ENCODE measurements around the gene MASP2.
A peak's percentile ranks its signal among the peaks of the same experiment; 100 is the strongest.
"Not testable (repeated sequence)": the region's sequence is repeated elsewhere in the genome, so short reads cannot be mapped to it uniquely, and the experiment has no call there.

The MASP2 gene

GRCh38 chr1:11052839-11053757 lies 6.1 kb upstream of the MASP2 start:
- ATAC-seq (ENCODE audit: low read depth) (peak; percentile 41), DNase-seq (ENCODE audit: low spot score in 2 of 2) (no peak)
- H3K4me1 Mint-ChIP-seq, result peaks cover 11% of the 10 kb centered on the region
- H3K27me3 Mint-ChIP-seq, result no peaks in the 10 kb centered on the region
- no peaks in the 10 kb centered on the region for H3K9me3 Mint-ChIP-seq
- no peak overlapping the region for H3K27ac Mint-ChIP-seq
- no peak overlapping the region for H3K4me3 Mint-ChIP-seq
- peaks cover 5% of the 10 kb centered on the region for H3K36me3 Mint-ChIP-seq

- H3K4me3 Mint-ChIP-seq, result peak overlapping the region; percentile 22
- H3K9me3 Mint-ChIP-seq, result no peaks in the 10 kb centered on the region
- ATAC-seq (ENCODE audit: low read depth), result peak; percentile 59
- H3K27ac Mint-ChIP-seq, result peak overlapping the region; percentile 51
- H3K4me1 Mint-ChIP-seq, result peaks cover 11% of the 10 kb centered on the region
- DNase-seq (ENCODE audit: low spot score in 2 of 2), result no peak
- H3K27me3 Mint-ChIP-seq, result no peaks in the 10 kb centered on the region
- H3K36me3 Mint-ChIP-seq, result peaks cover 2% of the 10 kb centered on the region
These were observed 4.9 kb upstream of the MASP2 start for GRCh38 chr1:11051781-11052511.

- H3K27ac Mint-ChIP-seq; H3K27me3 Mint-ChIP-seq; ATAC-seq (ENCODE audit: low read depth); H3K4me3 Mint-ChIP-seq; H3K36me3 Mint-ChIP-seq; H3K9me3 Mint-ChIP-seq; DNase-seq (ENCODE audit: low spot score in 2 of 2): not testable (repeated sequence)
- peaks cover 11% of the 10 kb centered on the region for H3K4me1 Mint-ChIP-seq
These were observed 4.1 kb upstream of the MASP2 start for GRCh38 chr1:11051121-11051520.

- Mint-ChIP-seq H3K36me3 (no peaks in the 10 kb centered on the region), H3K4me3 (no peak overlapping the region), H3K4me1 (no peaks in the 10 kb centered on the region), H3K9me3 (no peaks in the 10 kb centered on the region), H3K27ac (no peak overlapping the region), H3K27me3 (no peaks in the 10 kb centered on the region)
- DNase-seq (ENCODE audit: low spot score in 2 of 2), result no peak
- no peak for ATAC-seq (ENCODE audit: low read depth)
These were observed 821 bp downstream of the MASP2 start for GRCh38 chr1:11046270-11046566.

GRCh38 chr1:11045428-11046269 lies 1.4 kb downstream of the MASP2 start:
- H3K9me3 Mint-ChIP-seq, result no peaks in the 10 kb centered on the region
- H3K4me3 Mint-ChIP-seq, result no peak overlapping the region
- ATAC-seq (ENCODE audit: low read depth) (no peak), DNase-seq (ENCODE audit: low spot score in 2 of 2) (no peak)
- H3K4me1 Mint-ChIP-seq, result no peaks in the 10 kb centered on the region
- H3K27me3 Mint-ChIP-seq, result no peaks in the 10 kb centered on the region
- H3K27ac Mint-ChIP-seq, result no peak overlapping the region
- H3K36me3 Mint-ChIP-seq, result no peaks in the 10 kb centered on the region

- H3K27me3 Mint-ChIP-seq, result no peaks in the 10 kb centered on the region
These were observed 2.1 kb downstream of the MASP2 start for GRCh38 chr1:11044849-11045427.

GRCh38 chr1:11044086-11044848 lies 2.8 kb downstream of the MASP2 start:
- Mint-ChIP-seq H3K4me1 (no peaks in the 10 kb centered on the region), H3K36me3 (no peaks in the 10 kb centered on the region), H3K9me3 (no peaks in the 10 kb centered on the region), H3K27ac (no peak overlapping the region), H3K4me3 (no peak overlapping the region), H3K27me3 (no peaks in the 10 kb centered on the region)
- no peak for DNase-seq (ENCODE audit: low spot score in 2 of 2)
- ATAC-seq (ENCODE audit: low read depth), result no peak

More at GRCh38 chr1:11044849-11045427, 2.1 kb downstream of the MASP2 start:
- no peak overlapping the region for H3K4me3 Mint-ChIP-seq
- no peaks in the 10 kb centered on the region for H3K4me1 Mint-ChIP-seq
- no peaks in the 10 kb centered on the region for H3K9me3 Mint-ChIP-seq
- no peak overlapping the region for H3K27ac Mint-ChIP-seq
- ATAC-seq (ENCODE audit: low read depth) (no peak), DNase-seq (ENCODE audit: low spot score in 2 of 2) (no peak)
- no peaks in the 10 kb centered on the region for H3K36me3 Mint-ChIP-seq

- Mint-ChIP-seq H3K9me3 (no peaks in the 10 kb centered on the region), H3K27ac (no peak overlapping the region), H3K4me1 (no peaks in the 10 kb centered on the region), H3K27me3 (no peaks in the 10 kb centered on the region), H3K36me3 (no peaks in the 10 kb centered on the region), H3K4me3 (no peak overlapping the region)
- DNase-seq (ENCODE audit: low spot score in 2 of 2) (no peak), ATAC-seq (ENCODE audit: low read depth) (no peak)
These were observed 3.8 kb downstream of the MASP2 start for GRCh38 chr1:11042995-11043874.

- Mint-ChIP-seq H3K4me1 (no peaks in the 10 kb centered on the region), H3K4me3 (no peak overlapping the region), H3K27me3 (no peaks in the 10 kb centered on the region), H3K9me3 (no peaks in the 10 kb centered on the region), H3K27ac (no peak overlapping the region), H3K36me3 (no peaks in the 10 kb centered on the region)
- DNase-seq (ENCODE audit: low spot score in 2 of 2) (no peak), ATAC-seq (ENCODE audit: low read depth) (no peak)
These were observed 5.0 kb downstream of the MASP2 start for GRCh38 chr1:11042065-11042464.

GRCh38 chr1:11041048-11041447 lies 6.0 kb downstream of the MASP2 start:
- no peaks in the 10 kb centered on the region for H3K9me3 Mint-ChIP-seq
- DNase-seq (ENCODE audit: low spot score in 2 of 2), result no peak
- H3K27ac Mint-ChIP-seq, result no peak overlapping the region
- no peak overlapping the region for H3K4me3 Mint-ChIP-seq
- no peaks in the 10 kb centered on the region for H3K4me1 Mint-ChIP-seq
- ATAC-seq (ENCODE audit: low read depth), result no peak
- H3K36me3 Mint-ChIP-seq, result no peaks in the 10 kb centered on the region
- no peaks in the 10 kb centered on the region for H3K27me3 Mint-ChIP-seq

- H3K36me3 Mint-ChIP-seq; ATAC-seq (ENCODE audit: low read depth): not testable (repeated sequence)
These were observed 7.0 kb downstream of the MASP2 start for GRCh38 chr1:11040105-11040429.

GRCh38 chr1:11039351-11040104 lies 7.5 kb downstream of the MASP2 start:
- no peak for DNase-seq (ENCODE audit: low spot score in 2 of 2)
- Mint-ChIP-seq H3K4me1 (no peaks in the 10 kb centered on the region), H3K9me3 (no peaks in the 10 kb centered on the region), H3K27me3 (no peaks in the 10 kb centered on the region), H3K36me3 (no peaks in the 10 kb centered on the region), H3K4me3 (no peak overlapping the region), H3K27ac (no peak overlapping the region)
- ATAC-seq (ENCODE audit: low read depth), result no peak

More at GRCh38 chr1:11040105-11040429, 7.0 kb downstream of the MASP2 start:
- H3K9me3 Mint-ChIP-seq; DNase-seq (ENCODE audit: low spot score in 2 of 2); H3K4me1 Mint-ChIP-seq; H3K4me3 Mint-ChIP-seq; H3K27me3 Mint-ChIP-seq; H3K27ac Mint-ChIP-seq: not testable (repeated sequence)

Measured in memory B cell (primary cell).